ENCODE results near the gene ZNG1C.
"Not testable (repeated sequence)": the region's sequence is repeated elsewhere in the genome, so short reads cannot be mapped to it uniquely, and the experiment has no call there.

- not testable (repeated sequence) for TF ChIP-seq CTCF, POLR2A (IDR thresholded peaks at IDR 0.05)
Measured at GRCh38 chr9:68306391-68306964, 64.7 kb downstream of the ZNG1C start.

Measured in body of pancreas (tissue), 4 donors.